Chondrocyte (in vitro differentiated cells): ENCODE results near the gene CD44. TPM values are rescaled to one million over a fixed set of nuclear protein-coding genes. Genes with fewer than 3 reads are reported as not detected.

Experiments used
- DNase-seq: peaks from one replicate; pipeline ENCODE4 v3.0.0; 2021; ENCODE audit warnings: mixed read lengths, low spot score
- H3K27ac Mint-ChIP-seq: one replicate; pipeline ENCODE4 v1.8.0; 2021; ENCODE audit warnings: mild to moderate bottlenecking, moderate library complexity, mixed read lengths; ENCODE audit not compliant: unreplicated experiment
- H3K27me3 Mint-ChIP-seq: 2 replicates; pipeline ENCODE4 v1.8.0; 2021; ENCODE audit warnings: low read depth, mixed read lengths
- H3K36me3 Mint-ChIP-seq: 2 replicates; pipeline ENCODE4 v1.8.0; 2021; ENCODE audit warnings: low read depth, mixed read lengths
- H3K4me1 Mint-ChIP-seq: 2 replicates; pipeline ENCODE4 v1.8.0; 2021; ENCODE audit warnings: low read depth, mild to moderate bottlenecking, mixed read lengths
- H3K4me3 Mint-ChIP-seq: one replicate; pipeline ENCODE4 v1.8.0; 2021; ENCODE audit warnings: mild to moderate bottlenecking, moderate library complexity, mixed read lengths; ENCODE audit not compliant: unreplicated experiment
- H3K9me3 Mint-ChIP-seq: 2 replicates; pipeline ENCODE4 v1.8.0; 2021; ENCODE audit warnings: low read depth, mixed read lengths
- CTCF ChIP-seq: fragments of 200-600 bp; sonication (generic); IDR thresholded peaks from 2 replicates; pipeline ENCODE4 v1.5.0; 2021; ENCODE audit warnings: antibody characterized with exemption, mild to moderate bottlenecking, moderate library complexity
- total RNA-seq: library from RNA; stranded (reverse); gene quantifications from 3 replicates; pipeline ENCODE4 v1.2.1, GENCODE V29; 2021

CD44 gene
- total RNA-seq, 1 donor from 2014 or later, result 179 TPM

DNA sequence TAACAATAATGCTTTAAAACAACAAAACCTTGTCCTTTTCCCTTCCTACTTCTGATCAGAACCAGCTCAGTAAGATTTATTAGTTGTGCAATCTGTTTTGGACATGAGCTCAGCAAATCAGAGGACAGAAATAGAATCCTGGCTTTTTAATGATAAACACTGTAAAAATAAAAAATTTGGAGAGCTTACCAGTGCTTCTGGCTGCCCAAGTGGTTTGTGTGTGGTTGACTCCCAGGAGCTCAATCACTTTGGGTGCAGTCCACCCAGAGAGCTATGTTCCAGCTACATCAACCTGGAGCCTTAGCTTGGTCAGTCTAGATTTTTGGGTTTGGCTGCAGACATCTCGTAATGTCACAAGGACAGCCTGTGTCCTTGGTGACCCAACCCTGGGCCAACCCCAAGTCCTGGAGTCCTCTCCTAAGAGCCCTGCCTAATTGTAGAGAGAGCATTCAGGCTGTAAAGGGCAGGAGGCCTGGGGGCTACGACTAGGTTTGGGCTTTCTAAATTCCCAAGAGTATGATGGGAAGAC, 28.5 kb downstream of the CD44 start:
- TF ChIP-seq CTCF, result no peak
- peak overlapping the region; percentile 94 for H3K27ac Mint-ChIP-seq
- H3K4me1 Mint-ChIP-seq, result peaks cover 68% of the 10 kb centered on the region
- DNase-seq, result no peak
- no peak overlapping the region for H3K4me3 Mint-ChIP-seq
- H3K27me3 Mint-ChIP-seq, result no peaks in the 10 kb centered on the region
- no peaks in the 10 kb centered on the region for H3K36me3 Mint-ChIP-seq
- no peaks in the 10 kb centered on the region for H3K9me3 Mint-ChIP-seq

GRCh38 chr11:35168671-35169070, 29.7 kb downstream of the CD44 start:
- TF ChIP-seq CTCF, result no peak
- Mint-ChIP-seq H3K9me3 (no peaks in the 10 kb centered on the region), H3K27ac (peak overlapping the region; percentile 59), H3K27me3 (no peaks in the 10 kb centered on the region), H3K36me3 (no peaks in the 10 kb centered on the region), H3K4me1 (peaks cover 60% of the 10 kb centered on the region), H3K4me3 (no peak overlapping the region)
- DNase-seq, result no peak

DNA sequence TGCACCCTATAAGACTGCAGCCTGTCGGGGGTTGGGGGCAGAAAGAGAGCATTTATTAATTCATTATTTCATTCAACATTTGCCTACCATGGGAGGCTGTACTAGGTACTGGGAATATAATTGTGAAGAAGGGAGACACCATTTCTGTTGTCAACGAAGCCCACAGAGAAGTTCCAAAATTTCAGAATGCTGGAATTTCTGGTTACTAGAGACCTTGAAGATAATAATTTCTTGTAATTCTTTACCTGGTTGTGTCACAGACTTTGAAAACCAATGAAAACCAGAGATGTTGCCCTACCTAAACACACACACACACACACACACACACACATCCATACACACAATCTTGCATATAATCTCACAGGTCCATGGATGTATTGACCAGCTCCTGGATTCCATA, 30.1 kb downstream of the CD44 start:
- Mint-ChIP-seq H3K27ac (peak overlapping the region; percentile 59), H3K9me3 (no peaks in the 10 kb centered on the region), H3K4me3 (no peak overlapping the region), H3K36me3 (no peaks in the 10 kb centered on the region), H3K27me3 (no peaks in the 10 kb centered on the region), H3K4me1 (peaks cover 59% of the 10 kb centered on the region)
- no peak for DNase-seq
- no peak for TF ChIP-seq CTCF

DNA sequence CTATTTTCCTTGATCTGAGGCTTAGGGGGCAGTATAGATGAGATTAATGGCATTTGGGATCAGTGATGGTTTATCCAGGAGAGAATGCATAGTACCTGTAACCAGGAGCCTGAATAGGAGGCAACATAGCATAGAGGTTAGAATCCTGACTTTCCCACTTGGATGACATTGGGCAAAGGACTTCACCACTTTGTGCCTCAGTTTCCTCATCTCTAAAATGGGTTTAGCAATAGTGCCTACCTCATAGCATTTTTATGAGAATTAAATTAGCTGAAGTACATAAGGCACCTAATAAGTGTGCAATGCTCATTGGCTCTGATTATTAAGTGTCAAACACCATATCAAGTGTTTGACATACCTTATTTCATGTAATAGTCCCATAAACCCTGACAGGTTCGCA, 30.8 kb downstream of the CD44 start:
- H3K9me3 Mint-ChIP-seq, result no peaks in the 10 kb centered on the region
- no peak overlapping the region for H3K4me3 Mint-ChIP-seq
- peaks cover 63% of the 10 kb centered on the region for H3K4me1 Mint-ChIP-seq

GRCh38 chr11:35170503-35170902, 31.5 kb downstream of the CD44 start:
- Mint-ChIP-seq H3K27ac (no peak overlapping the region), H3K4me1 (peaks cover 68% of the 10 kb centered on the region), H3K4me3 (no peak overlapping the region), H3K36me3 (peaks cover 2% of the 10 kb centered on the region), H3K27me3 (no peaks in the 10 kb centered on the region), H3K9me3 (no peaks in the 10 kb centered on the region)
- no peak for TF ChIP-seq CTCF
- DNase-seq, result no peak

More for the DNA sequence above, 30.8 kb downstream of the CD44 start:
- no peak for TF ChIP-seq CTCF
- Mint-ChIP-seq H3K36me3 (no peaks in the 10 kb centered on the region), H3K27me3 (no peaks in the 10 kb centered on the region), H3K27ac (no peak overlapping the region)
- no peak for DNase-seq
